Umbilical cord (tissue), 2 donors: ENCODE data around the gene STEAP1B. TPM values are rescaled to one million over a fixed set of nuclear protein-coding genes. Genes with fewer than 3 reads are reported as not detected.

Source experiments
- DNase-seq: peaks from one replicate; pipeline ENCODE4 v3.0.0-alpha.2; 2015; ENCODE audit warnings: low spot score
- total RNA-seq: library from RNA; depleted of rRNA; stranded (reverse); fragments of >200 nt; gene quantifications from one replicate; pipeline ENCODE4 v1.2.3, GENCODE V29; 2014; ENCODE audit warnings: low replicate concordance; ENCODE audit not compliant: insufficient read depth

STEAP1B gene
- total RNA-seq, 1 donor from 2014 or later, result 12.3 TPM

- no peak for DNase-seq
These were observed 98.9 kb downstream of the STEAP1B start for GRCh38 chr7:22400936-22401553.

GRCh38 chr7:22400150-22400814, 99.7 kb downstream of the STEAP1B start:
- DNase-seq, result no peak

- DNase-seq, result no peak
These were observed 100.4 kb downstream of the STEAP1B start for GRCh38 chr7:22399546-22399945.

- no peak for DNase-seq
These were observed 100.9 kb downstream of the STEAP1B start for GRCh38 chr7:22399091-22399490.

GRCh38 chr7:22397981-22398380, 102.0 kb downstream of the STEAP1B start:
- DNase-seq, result no peak

- DNase-seq, result no peak
These were observed 104.8 kb downstream of the STEAP1B start for GRCh38 chr7:22395222-22395621.

- no peak for DNase-seq
These were observed 105.2 kb downstream of the STEAP1B start for GRCh38 chr7:22394739-22395138.

GRCh38 chr7:22393913-22394729, 105.9 kb downstream of the STEAP1B start:
- DNase-seq, result peak; percentile 72

- DNase-seq, result no peak
These were observed 109.5 kb downstream of the STEAP1B start for GRCh38 chr7:22390516-22390915.

- no peak for DNase-seq
These were observed 110.1 kb downstream of the STEAP1B start for GRCh38 chr7:22389892-22390291.

- DNase-seq, result peak; percentile 19
These were observed 112.4 kb downstream of the STEAP1B start for GRCh38 chr7:22387583-22387982.

- DNase-seq, result no peak
These were observed 113.1 kb downstream of the STEAP1B start for GRCh38 chr7:22386865-22387264.

- no peak for DNase-seq
These were observed 113.7 kb downstream of the STEAP1B start for GRCh38 chr7:22386206-22386858.

GRCh38 chr7:22385326-22385725, 114.7 kb downstream of the STEAP1B start:
- DNase-seq, result no peak

GRCh38 chr7:22380333-22380732, 119.7 kb downstream of the STEAP1B start:
- no peak for DNase-seq

- DNase-seq, result no peak
These were observed 121.6 kb downstream of the STEAP1B start for GRCh38 chr7:22378199-22378980.

GRCh38 chr7:22377703-22378102, 122.3 kb downstream of the STEAP1B start:
- no peak for DNase-seq

GRCh38 chr7:22375359-22376048, 124.5 kb downstream of the STEAP1B start:
- DNase-seq, result no peak

GRCh38 chr7:22373911-22374310, 126.1 kb downstream of the STEAP1B start:
- DNase-seq, result no peak

- no peak for DNase-seq
These were observed 126.6 kb downstream of the STEAP1B start for GRCh38 chr7:22373388-22373787.

GRCh38 chr7:22372863-22373262, 127.1 kb downstream of the STEAP1B start:
- peak; percentile 38 for DNase-seq
